Measurements from ENCODE around the gene CHST13.

The CHST13 gene

GRCh38 chr3:126487151-126487771, 36.7 kb upstream of the CHST13 start:
- no peak for DNase-seq (ENCODE audit: low read depth in 2 of 2)

GRCh38 chr3:126488185-126488584, 35.8 kb upstream of the CHST13 start:
- no peak for DNase-seq (ENCODE audit: low read depth in 2 of 2)

- no peak for DNase-seq (ENCODE audit: low read depth in 2 of 2)
These were observed 34.9 kb upstream of the CHST13 start for GRCh38 chr3:126488886-126489569.

- no peak for DNase-seq (ENCODE audit: low read depth in 2 of 2)
These were observed 33.3 kb upstream of the CHST13 start for GRCh38 chr3:126490619-126491018.

GRCh38 chr3:126491221-126492013, 32.5 kb upstream of the CHST13 start:
- no peak for DNase-seq (ENCODE audit: low read depth in 2 of 2)

- no peak for DNase-seq (ENCODE audit: low read depth in 2 of 2)
These were observed 30.9 kb upstream of the CHST13 start for GRCh38 chr3:126493051-126493450.

- no peak for DNase-seq (ENCODE audit: low read depth in 2 of 2)
These were observed 30.2 kb upstream of the CHST13 start for GRCh38 chr3:126493739-126494138.

GRCh38 chr3:126494204-126494969, 29.6 kb upstream of the CHST13 start:
- DNase-seq (ENCODE audit: low read depth in 2 of 2), result no peak

- DNase-seq (ENCODE audit: low read depth in 2 of 2), result no peak
These were observed 29.1 kb upstream of the CHST13 start for GRCh38 chr3:126494970-126495230.

- DNase-seq (ENCODE audit: low read depth in 2 of 2), result no peak
These were observed 28.2 kb upstream of the CHST13 start for GRCh38 chr3:126495786-126496185.

- DNase-seq (ENCODE audit: low read depth in 2 of 2), result no peak
These were observed 26.8 kb upstream of the CHST13 start for GRCh38 chr3:126496894-126497850.

GRCh38 chr3:126497956-126498355, 26.0 kb upstream of the CHST13 start:
- DNase-seq (ENCODE audit: low read depth in 2 of 2), result no peak

- no peak for DNase-seq (ENCODE audit: low read depth in 2 of 2)
These were observed 25.5 kb upstream of the CHST13 start for GRCh38 chr3:126498461-126498860.

- DNase-seq (ENCODE audit: low read depth in 2 of 2), result no peak
These were observed 25.0 kb upstream of the CHST13 start for GRCh38 chr3:126498929-126499328.

- no peak for DNase-seq (ENCODE audit: low read depth in 2 of 2)
These were observed 24.6 kb upstream of the CHST13 start for GRCh38 chr3:126499401-126499800.

GRCh38 chr3:126500016-126500415, 23.9 kb upstream of the CHST13 start:
- no peak for DNase-seq (ENCODE audit: low read depth in 2 of 2)

GRCh38 chr3:126501054-126501453, 22.9 kb upstream of the CHST13 start:
- no peak for DNase-seq (ENCODE audit: low read depth in 2 of 2)

- no peak for DNase-seq (ENCODE audit: low read depth in 2 of 2)
These were observed 22.2 kb upstream of the CHST13 start for GRCh38 chr3:126501736-126502135.

- no peak for DNase-seq (ENCODE audit: low read depth in 2 of 2)
These were observed 21.3 kb upstream of the CHST13 start for GRCh38 chr3:126502656-126503055.

- DNase-seq (ENCODE audit: low read depth in 2 of 2), result no peak
These were observed 20.3 kb upstream of the CHST13 start for GRCh38 chr3:126503701-126504100.

- DNase-seq (ENCODE audit: low read depth in 2 of 2), result no peak
These were observed 16.1 kb upstream of the CHST13 start for GRCh38 chr3:126507886-126508285.

Data from stimulated activated CD4-positive, alpha-beta T cell treated with anti-CD3 and anti-CD28 coated beads, Interleukin-15, amount 100 ng/mL, for 48 hours (primary cell).